Kidney epithelial cell (primary cell): ENCODE data around the gene ITGBL1. TPM values are rescaled to one million over a fixed set of nuclear protein-coding genes. Genes with fewer than 3 reads are reported as not detected.
A peak's percentile ranks its signal among the peaks of the same experiment; 100 is the strongest.

Source experiments
- DNase-seq: peaks from one replicate; pipeline ENCODE4 v3.0.0-alpha.2; 2010; ENCODE audit warnings: low read depth
- H3K27me3 ChIP-seq: 2 replicates; pipeline ENCODE4 v1.6.0; 2011; ENCODE audit warnings: low read length; ENCODE audit not compliant: control insufficient read depth, insufficient read depth
- H3K36me3 ChIP-seq: 2 replicates; pipeline ENCODE4 v1.5.1; 2011; ENCODE audit warnings: low read length; ENCODE audit not compliant: control insufficient read depth, insufficient read depth
- H3K4me3 ChIP-seq: 2 replicates; pipeline ENCODE4 v1.5.1; 2011; ENCODE audit warnings: low read depth, mild to moderate bottlenecking, control low read depth, low read length
- total RNA-seq: library from RNA; depleted of rRNA; stranded (reverse); fragments of >200 nt; gene quantifications from 2 replicates; pipeline ENCODE4 v1.2.3, GENCODE V29; 2015
- TF ChIP-seq, protein P1 (sequence below): IDR thresholded peaks from 2 replicates; pipeline ENCODE4 v1.5.1; 2011; ENCODE audit warnings: mild to moderate bottlenecking, moderate library complexity, low read length, control low read depth, inconsistent platforms; ENCODE audit not compliant: insufficient read depth, poor library complexity, severe bottlenecking

Gene ITGBL1
- total RNA-seq, 1 donor from 2014 or later = 0.21 TPM

DNA sequence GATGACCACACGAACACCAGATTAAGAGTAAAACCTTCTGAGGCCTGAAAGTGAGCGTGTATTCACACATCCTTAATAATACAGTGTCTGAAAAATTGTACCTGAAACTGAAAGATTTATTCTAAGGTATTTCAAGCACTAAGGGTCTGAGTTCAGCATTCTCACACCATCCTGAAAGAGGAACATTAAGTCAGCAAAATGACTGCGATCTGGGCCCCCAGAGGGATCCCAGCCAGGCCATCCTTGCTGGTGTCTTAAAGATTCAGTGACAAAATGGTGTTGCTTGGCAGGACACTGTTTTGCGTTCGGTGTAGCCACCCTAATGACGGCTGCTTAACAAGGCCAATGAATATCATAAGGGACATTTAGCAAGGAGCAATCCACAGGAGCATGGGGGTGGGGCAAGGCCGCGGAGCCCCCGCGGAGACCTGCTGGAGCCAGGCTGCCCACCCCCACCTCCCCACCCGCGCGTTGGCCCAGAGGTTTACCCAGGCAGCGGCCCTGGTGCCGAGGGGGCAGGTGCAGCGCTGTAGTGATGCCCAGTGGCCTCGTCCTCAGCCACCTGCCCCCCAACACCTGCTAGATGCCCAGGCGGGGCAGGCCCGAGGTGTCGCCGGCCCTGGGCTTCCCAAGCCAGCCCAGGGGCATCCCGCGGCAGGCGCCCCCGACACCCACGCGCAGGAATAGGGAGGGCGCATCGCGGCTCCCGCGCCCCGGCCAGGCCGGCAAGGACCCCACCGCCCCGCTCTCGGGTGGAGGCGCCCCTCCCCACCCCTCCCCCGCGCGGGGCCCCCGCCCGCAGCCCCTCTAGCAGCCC, 36.9 kb upstream of the ITGBL1 start:
- TF ChIP-seq, protein P1, sequence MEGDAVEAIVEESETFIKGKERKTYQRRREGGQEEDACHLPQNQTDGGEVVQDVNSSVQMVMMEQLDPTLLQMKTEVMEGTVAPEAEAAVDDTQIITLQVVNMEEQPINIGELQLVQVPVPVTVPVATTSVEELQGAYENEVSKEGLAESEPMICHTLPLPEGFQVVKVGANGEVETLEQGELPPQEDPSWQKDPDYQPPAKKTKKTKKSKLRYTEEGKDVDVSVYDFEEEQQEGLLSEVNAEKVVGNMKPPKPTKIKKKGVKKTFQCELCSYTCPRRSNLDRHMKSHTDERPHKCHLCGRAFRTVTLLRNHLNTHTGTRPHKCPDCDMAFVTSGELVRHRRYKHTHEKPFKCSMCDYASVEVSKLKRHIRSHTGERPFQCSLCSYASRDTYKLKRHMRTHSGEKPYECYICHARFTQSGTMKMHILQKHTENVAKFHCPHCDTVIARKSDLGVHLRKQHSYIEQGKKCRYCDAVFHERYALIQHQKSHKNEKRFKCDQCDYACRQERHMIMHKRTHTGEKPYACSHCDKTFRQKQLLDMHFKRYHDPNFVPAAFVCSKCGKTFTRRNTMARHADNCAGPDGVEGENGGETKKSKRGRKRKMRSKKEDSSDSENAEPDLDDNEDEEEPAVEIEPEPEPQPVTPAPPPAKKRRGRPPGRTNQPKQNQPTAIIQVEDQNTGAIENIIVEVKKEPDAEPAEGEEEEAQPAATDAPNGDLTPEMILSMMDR = no peak
- peak overlapping the region; percentile 54 for H3K4me3 ChIP-seq
- H3K36me3 ChIP-seq = peaks cover 1% of the 10 kb centered on the region
- H3K27me3 ChIP-seq = peaks cover 4% of the 10 kb centered on the region
- no peak for DNase-seq

DNA sequence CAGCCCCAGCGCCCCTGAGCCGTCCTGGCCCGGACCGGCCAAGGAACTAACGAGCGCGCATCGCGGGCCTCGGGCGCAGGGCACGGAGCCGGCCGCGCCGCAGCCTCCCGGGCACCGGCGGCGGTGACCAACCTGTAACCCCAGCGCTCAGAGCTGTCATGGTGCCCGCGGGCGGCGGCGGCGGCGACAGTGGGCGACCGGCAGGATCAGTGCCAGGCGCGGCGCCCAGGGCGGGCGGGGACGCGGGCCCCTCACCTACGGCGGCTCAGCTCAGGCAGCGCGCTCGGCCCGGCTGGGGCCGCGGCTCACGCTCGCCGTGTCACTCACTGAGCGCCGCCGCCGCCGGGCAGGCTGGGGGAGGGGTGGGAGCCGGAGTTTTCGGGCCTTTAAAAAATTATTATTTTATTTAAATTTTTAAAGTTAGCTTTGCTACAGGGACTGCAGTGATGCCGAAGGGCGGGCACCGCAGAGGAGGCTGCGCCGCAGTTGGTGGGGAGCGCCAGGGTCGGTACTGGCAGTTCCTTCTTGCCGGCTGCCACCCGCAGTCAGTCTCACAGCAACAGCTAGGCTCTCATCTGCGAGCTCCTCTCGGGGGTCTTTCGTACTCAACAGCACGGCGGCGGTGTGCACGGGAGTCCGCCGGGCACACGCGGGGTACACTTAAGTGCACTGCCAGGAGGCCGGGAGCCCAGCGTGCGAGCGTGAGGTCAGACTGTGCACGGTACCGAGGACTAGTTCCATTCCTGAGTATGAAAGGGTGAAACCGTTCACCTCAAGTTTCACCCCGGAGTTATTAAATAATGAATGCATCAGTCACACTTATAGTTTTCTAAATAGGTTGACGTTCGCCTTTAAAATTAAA, 36.1 kb upstream of the ITGBL1 start, which contains the start of gene NALCN:
NALCN (minus strand) TSS at position 328 of the 862 bp plus-strand sequence. CDS start 17,382 bp downstream, outside the sequence.
- Histone ChIP-seq H3K36me3 (peaks cover 1% of the 10 kb centered on the region), H3K4me3 (peak within 1 kb of the TSS; percentile 54), H3K27me3 (peaks cover 4% of the 10 kb centered on the region)
- TF ChIP-seq, protein P1 = no peak
- DNase-seq = no peak

DNA sequence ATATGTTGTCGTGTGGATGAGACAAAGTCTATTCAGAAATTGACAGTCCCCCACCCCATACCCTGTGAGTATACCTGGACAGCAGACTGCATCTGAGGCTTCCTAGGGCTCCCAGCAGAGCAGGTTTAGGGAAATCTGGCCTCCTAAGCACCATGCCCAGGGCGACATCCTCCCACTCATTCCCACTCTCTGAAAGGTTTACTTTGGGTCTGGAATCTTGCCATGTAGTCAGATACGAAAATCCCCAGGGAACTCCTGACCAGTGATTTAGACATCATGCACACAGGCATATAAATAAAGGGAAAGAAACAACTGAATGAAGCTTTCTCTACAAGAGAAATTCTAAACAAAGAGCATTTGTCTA, 35.5 kb upstream of the ITGBL1 start:
- peaks cover 4% of the 10 kb centered on the region for H3K27me3 ChIP-seq
- TF ChIP-seq, protein P1 = no peak
- no peak for DNase-seq
- H3K36me3 ChIP-seq = peaks cover 1% of the 10 kb centered on the region
- H3K4me3 ChIP-seq = peak overlapping the region; percentile 54

GRCh38 chr13:101417501-101417900, 35.0 kb upstream of the ITGBL1 start:
- Histone ChIP-seq H3K4me3 (no peak overlapping the region), H3K36me3 (peaks cover 1% of the 10 kb centered on the region), H3K27me3 (peaks cover 4% of the 10 kb centered on the region)
- TF ChIP-seq, protein P1 = no peak
- no peak for DNase-seq

- H3K36me3 ChIP-seq = peaks cover 1% of the 10 kb centered on the region
- TF ChIP-seq, protein P1 = no peak
- no peak for DNase-seq
- no peaks in the 10 kb centered on the region for H3K27me3 ChIP-seq
- H3K4me3 ChIP-seq = no peak overlapping the region
These were observed 28.6 kb upstream of the ITGBL1 start for GRCh38 chr13:101423872-101424271.
